ENCODE data around the gene PRRX2.

DNA sequence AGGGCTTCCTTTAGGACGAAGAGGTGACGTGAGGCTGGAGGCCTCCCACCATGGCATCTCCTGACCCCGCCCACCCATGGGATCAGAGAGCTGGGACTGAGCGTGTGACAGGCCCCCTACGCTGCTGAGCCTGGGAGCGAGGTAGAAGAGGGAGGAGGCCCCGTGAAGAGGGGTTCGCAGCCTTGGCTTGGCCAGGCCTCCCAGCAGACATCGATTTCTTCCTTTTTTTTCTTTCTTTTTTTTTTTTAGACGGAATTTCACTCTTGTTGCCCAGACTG lies 47.9 kb downstream of the PRRX2 start:
- no peak for TF ChIP-seq EZH2 (IDR thresholded peaks at IDR 0.05; ENCODE audit: borderline replicate concordance, low read length)
- TF ChIP-seq, protein P1, sequence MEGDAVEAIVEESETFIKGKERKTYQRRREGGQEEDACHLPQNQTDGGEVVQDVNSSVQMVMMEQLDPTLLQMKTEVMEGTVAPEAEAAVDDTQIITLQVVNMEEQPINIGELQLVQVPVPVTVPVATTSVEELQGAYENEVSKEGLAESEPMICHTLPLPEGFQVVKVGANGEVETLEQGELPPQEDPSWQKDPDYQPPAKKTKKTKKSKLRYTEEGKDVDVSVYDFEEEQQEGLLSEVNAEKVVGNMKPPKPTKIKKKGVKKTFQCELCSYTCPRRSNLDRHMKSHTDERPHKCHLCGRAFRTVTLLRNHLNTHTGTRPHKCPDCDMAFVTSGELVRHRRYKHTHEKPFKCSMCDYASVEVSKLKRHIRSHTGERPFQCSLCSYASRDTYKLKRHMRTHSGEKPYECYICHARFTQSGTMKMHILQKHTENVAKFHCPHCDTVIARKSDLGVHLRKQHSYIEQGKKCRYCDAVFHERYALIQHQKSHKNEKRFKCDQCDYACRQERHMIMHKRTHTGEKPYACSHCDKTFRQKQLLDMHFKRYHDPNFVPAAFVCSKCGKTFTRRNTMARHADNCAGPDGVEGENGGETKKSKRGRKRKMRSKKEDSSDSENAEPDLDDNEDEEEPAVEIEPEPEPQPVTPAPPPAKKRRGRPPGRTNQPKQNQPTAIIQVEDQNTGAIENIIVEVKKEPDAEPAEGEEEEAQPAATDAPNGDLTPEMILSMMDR (IDR thresholded peaks at IDR 0.05; ENCODE audit: low read length) = no peak

Measured in OCI-LY1 (cell line).